ENCODE results near the gene ABHD12.
"Not testable (repeated sequence)": the region's sequence is repeated elsewhere in the genome, so short reads cannot be mapped to it uniquely, and the experiment has no call there.

The ABHD12 gene

GRCh38 chr20:25269057-25269832 lies 121.4 kb downstream of the ABHD12 start:
- Histone ChIP-seq H3K27me3 (ENCODE audit: insufficient read depth, poor library complexity, severe bottlenecking) (no peaks in the 10 kb centered on the region), H3K4me3 (replicated peaks; ENCODE audit: insufficient read depth, low read length) (no peak overlapping the region), H3K27ac (replicated peaks) (no peak overlapping the region)
- DNase-seq (ENCODE audit: low read depth in 1 of 2, low spot score in 1 of 2): no peak
- no peak for TF ChIP-seq CTCF (IDR thresholded peaks at IDR 0.05; ENCODE audit: insufficient read depth, low read length)
- no peak for TF ChIP-seq SPI1 (IDR thresholded peaks at IDR 0.05; ENCODE audit: borderline replicate concordance, low read depth)
- no peak for TF ChIP-seq POLR2AphosphoS5 (IDR thresholded peaks at IDR 0.05; ENCODE audit: low read depth)
- no peak for TF ChIP-seq REST (IDR thresholded peaks at IDR 0.05; ENCODE audit: insufficient replicate concordance, low read depth)
- TF ChIP-seq GABPA (IDR thresholded peaks at IDR 0.05; ENCODE audit: low read depth): no peak

GRCh38 chr20:25260770-25261437 lies 129.7 kb downstream of the ABHD12 start:
- H3K27ac ChIP-seq (replicated peaks); H3K27me3 ChIP-seq (ENCODE audit: insufficient read depth, poor library complexity, severe bottlenecking); H3K4me3 ChIP-seq (replicated peaks; ENCODE audit: insufficient read depth, low read length); DNase-seq (ENCODE audit: low read depth in 1 of 2, low spot score in 1 of 2): not testable (repeated sequence)

GRCh38 chr20:25259788-25260254 lies 130.8 kb downstream of the ABHD12 start:
- no peak overlapping the region for H3K4me3 ChIP-seq (replicated peaks; ENCODE audit: insufficient read depth, low read length)
- no peak for DNase-seq (ENCODE audit: low read depth in 1 of 2, low spot score in 1 of 2)
- no peaks in the 10 kb centered on the region for H3K27me3 ChIP-seq (ENCODE audit: insufficient read depth, poor library complexity, severe bottlenecking)
- TF ChIP-seq CTCF (IDR thresholded peaks at IDR 0.05; ENCODE audit: insufficient read depth, low read length) (no peak), SPI1 (IDR thresholded peaks at IDR 0.05; ENCODE audit: borderline replicate concordance, low read depth) (no peak), REST (IDR thresholded peaks at IDR 0.05; ENCODE audit: insufficient replicate concordance, low read depth) (no peak)
- H3K27ac ChIP-seq (replicated peaks): no peak overlapping the region

- Histone ChIP-seq H3K4me3 (replicated peaks; ENCODE audit: insufficient read depth, low read length) (no peak overlapping the region), H3K27ac (replicated peaks) (no peak overlapping the region), H3K27me3 (ENCODE audit: insufficient read depth, poor library complexity, severe bottlenecking) (no peaks in the 10 kb centered on the region)
- TF ChIP-seq CTCF (IDR thresholded peaks at IDR 0.05; ENCODE audit: insufficient read depth, low read length): no peak
- TF ChIP-seq POLR2AphosphoS5 (IDR thresholded peaks at IDR 0.05; ENCODE audit: low read depth): no peak
- no peak for TF ChIP-seq REST (IDR thresholded peaks at IDR 0.05; ENCODE audit: insufficient replicate concordance, low read depth)
- no peak for TF ChIP-seq SPI1 (IDR thresholded peaks at IDR 0.05; ENCODE audit: borderline replicate concordance, low read depth)
- no peak for TF ChIP-seq GABPA (IDR thresholded peaks at IDR 0.05; ENCODE audit: low read depth)
- DNase-seq (ENCODE audit: low read depth in 1 of 2, low spot score in 1 of 2): no peak
These were observed 131.3 kb downstream of the ABHD12 start for GRCh38 chr20:25259358-25259757.
